ENCODE measurements around the gene LHX8. TPM values are rescaled to one million over a fixed set of nuclear protein-coding genes. Genes with fewer than 3 reads are reported as not detected.
"Not testable (repeated sequence)": the region's sequence is repeated elsewhere in the genome, so short reads cannot be mapped to it uniquely, and the experiment has no call there.

Gene LHX8
- total RNA-seq, 1 donor from 2014 or later: 0.06 TPM

GRCh38 chr1:75172556-75172955 lies 38.4 kb downstream of the LHX8 start:
- no peaks in the 10 kb centered on the region for H3K9me3 ChIP-seq (ENCODE audit: low read depth)
- H4K20me1 ChIP-seq (ENCODE audit: low read depth): no peaks in the 10 kb centered on the region
- no peak for DNase-seq (ENCODE audit: low spot score)
- TF ChIP-seq CTCF (IDR thresholded peaks at IDR 0.05): no peak
- no peak for TF ChIP-seq EZH2 (IDR thresholded peaks at IDR 0.05)
- TF ChIP-seq EZH2phosphoT487 (IDR thresholded peaks at IDR 0.05): no peak
- no peaks in the 10 kb centered on the region for H3K79me2 ChIP-seq (ENCODE audit: low read depth)
- Mint-ChIP-seq H3K4me3 (no peak overlapping the region), H3K27me3 (ENCODE audit: insufficient read depth, low read depth) (peaks cover 5% of the 10 kb centered on the region), H3K4me1 (peaks cover 3% of the 10 kb centered on the region), H3K9me3 (peaks cover 3% of the 10 kb centered on the region), H3K36me3 (no peaks in the 10 kb centered on the region), H3K27ac (no peak overlapping the region)
- no peak overlapping the region for H2AFZ ChIP-seq (replicated peaks)
- no peak overlapping the region for H3K4me3 ChIP-seq
- H3K27ac ChIP-seq: no peak overlapping the region
- no peaks in the 10 kb centered on the region for H3F3A ChIP-seq (ENCODE audit: low read depth)
- no peak overlapping the region for H3K4me2 ChIP-seq
- H3K36me3 ChIP-seq: no peaks in the 10 kb centered on the region
- no peak overlapping the region for H3K9ac ChIP-seq
- H3K4me1 ChIP-seq: no peaks in the 10 kb centered on the region
- no peaks in the 10 kb centered on the region for H3K27me3 ChIP-seq

GRCh38 chr1:75174031-75174760 lies 40.0 kb downstream of the LHX8 start:
- no peaks in the 10 kb centered on the region for H3K79me2 ChIP-seq (ENCODE audit: low read depth)
- no peaks in the 10 kb centered on the region for H3F3A ChIP-seq (ENCODE audit: low read depth)
- H3K27ac Mint-ChIP-seq: no peak overlapping the region
- H3K36me3 Mint-ChIP-seq: no peaks in the 10 kb centered on the region
- H3K4me1 ChIP-seq: no peaks in the 10 kb centered on the region
- H3K4me2 ChIP-seq: no peak overlapping the region
- no peak overlapping the region for H3K27ac ChIP-seq
- H3K27me3 ChIP-seq: no peaks in the 10 kb centered on the region
- H3K4me3 ChIP-seq: no peak overlapping the region
- H2AFZ ChIP-seq (replicated peaks): no peak overlapping the region
- no peak overlapping the region for H3K4me3 Mint-ChIP-seq
- peaks cover 2% of the 10 kb centered on the region for H3K27me3 Mint-ChIP-seq (ENCODE audit: insufficient read depth, low read depth)
- no peaks in the 10 kb centered on the region for H4K20me1 ChIP-seq (ENCODE audit: low read depth)
- no peak overlapping the region for H3K9ac ChIP-seq
- TF ChIP-seq EZH2phosphoT487 (IDR thresholded peaks at IDR 0.05) (no peak), EZH2 (IDR thresholded peaks at IDR 0.05) (no peak), CTCF (IDR thresholded peaks at IDR 0.05) (no peak)
- no peaks in the 10 kb centered on the region for H3K9me3 ChIP-seq (ENCODE audit: low read depth)
- H3K4me1 Mint-ChIP-seq: peaks cover 3% of the 10 kb centered on the region
- H3K36me3 ChIP-seq: no peaks in the 10 kb centered on the region
- peaks cover 6% of the 10 kb centered on the region for H3K9me3 Mint-ChIP-seq
- no peak for DNase-seq (ENCODE audit: low spot score)

- H3K27ac ChIP-seq; H2AFZ ChIP-seq (replicated peaks); H3K4me3 ChIP-seq; H3K27ac Mint-ChIP-seq; H3K4me1 Mint-ChIP-seq; H3K36me3 ChIP-seq; H3K27me3 ChIP-seq; H4K20me1 ChIP-seq (ENCODE audit: low read depth); H3K4me2 ChIP-seq; H3K4me3 Mint-ChIP-seq; DNase-seq (ENCODE audit: low spot score); H3F3A ChIP-seq (ENCODE audit: low read depth); H3K9me3 ChIP-seq (ENCODE audit: low read depth); H3K27me3 Mint-ChIP-seq (ENCODE audit: insufficient read depth, low read depth); H3K79me2 ChIP-seq (ENCODE audit: low read depth); H3K9ac ChIP-seq; H3K4me1 ChIP-seq; H3K36me3 Mint-ChIP-seq: not testable (repeated sequence)
- peaks cover 17% of the 10 kb centered on the region for H3K9me3 Mint-ChIP-seq
Observed at GRCh38 chr1:75181214-75181955, 47.2 kb downstream of the LHX8 start.

GRCh38 chr1:75188892-75189291 lies 54.7 kb downstream of the LHX8 start:
- Histone ChIP-seq H3K9me3 (ENCODE audit: low read depth) (no peaks in the 10 kb centered on the region), H3K27ac (no peak overlapping the region), H3K4me3 (no peak overlapping the region), H3K36me3 (no peaks in the 10 kb centered on the region), H3K27me3 (no peaks in the 10 kb centered on the region), H4K20me1 (ENCODE audit: low read depth) (no peaks in the 10 kb centered on the region), H3K4me1 (no peaks in the 10 kb centered on the region), H2AFZ (replicated peaks) (no peak overlapping the region), H3K79me2 (ENCODE audit: low read depth) (no peaks in the 10 kb centered on the region), H3K4me2 (no peak overlapping the region), H3F3A (ENCODE audit: low read depth) (no peaks in the 10 kb centered on the region), H3K9ac (no peak overlapping the region)
- Mint-ChIP-seq H3K36me3 (no peaks in the 10 kb centered on the region), H3K4me1 (no peaks in the 10 kb centered on the region), H3K4me3 (no peak overlapping the region), H3K27ac (no peak overlapping the region), H3K9me3 (no peaks in the 10 kb centered on the region), H3K27me3 (ENCODE audit: insufficient read depth, low read depth) (no peaks in the 10 kb centered on the region)
- TF ChIP-seq EZH2phosphoT487 (IDR thresholded peaks at IDR 0.05): no peak
- TF ChIP-seq EZH2 (IDR thresholded peaks at IDR 0.05): no peak
- TF ChIP-seq CTCF (IDR thresholded peaks at IDR 0.05): no peak
- DNase-seq (ENCODE audit: low spot score): no peak
